ENCODE results near the gene ELAVL2.

DNA sequence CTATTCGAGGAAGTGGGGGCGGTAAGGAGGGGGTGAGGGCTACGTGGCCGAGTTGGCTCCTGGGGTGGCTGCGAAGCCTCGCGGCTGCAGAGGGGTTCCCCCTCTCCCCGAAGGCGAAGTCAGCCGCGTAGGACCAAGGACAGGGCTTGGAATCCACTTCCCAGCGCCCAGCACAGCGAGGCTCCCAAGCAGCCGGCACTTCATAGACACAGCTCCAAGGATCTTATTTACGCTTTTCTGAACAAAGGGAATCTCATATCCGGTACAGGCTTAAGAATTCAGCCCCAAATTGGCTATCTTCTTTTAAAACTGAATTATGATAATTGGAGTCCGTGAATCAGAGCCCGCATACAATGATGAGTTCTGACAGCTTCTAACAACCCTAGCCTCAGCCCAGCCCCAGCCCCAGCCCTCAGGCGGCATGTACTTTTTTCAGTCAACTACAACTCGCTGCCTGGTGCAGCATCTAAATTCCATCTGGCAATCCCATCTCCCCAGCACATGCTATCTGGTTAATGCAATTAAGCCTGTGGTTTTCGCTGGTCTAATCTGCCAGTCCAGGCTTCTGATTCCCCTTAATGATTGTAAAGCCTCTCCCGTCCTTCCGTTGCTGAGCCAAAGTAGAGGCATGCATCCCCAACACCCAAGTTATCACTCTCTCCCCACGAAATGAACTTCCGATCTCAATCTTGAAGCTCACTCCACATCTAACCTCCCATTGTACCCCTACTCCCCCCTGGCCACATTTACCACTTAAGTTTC is 1.0 kb downstream of the ELAVL2 start:
- TF ChIP-seq, protein P1, sequence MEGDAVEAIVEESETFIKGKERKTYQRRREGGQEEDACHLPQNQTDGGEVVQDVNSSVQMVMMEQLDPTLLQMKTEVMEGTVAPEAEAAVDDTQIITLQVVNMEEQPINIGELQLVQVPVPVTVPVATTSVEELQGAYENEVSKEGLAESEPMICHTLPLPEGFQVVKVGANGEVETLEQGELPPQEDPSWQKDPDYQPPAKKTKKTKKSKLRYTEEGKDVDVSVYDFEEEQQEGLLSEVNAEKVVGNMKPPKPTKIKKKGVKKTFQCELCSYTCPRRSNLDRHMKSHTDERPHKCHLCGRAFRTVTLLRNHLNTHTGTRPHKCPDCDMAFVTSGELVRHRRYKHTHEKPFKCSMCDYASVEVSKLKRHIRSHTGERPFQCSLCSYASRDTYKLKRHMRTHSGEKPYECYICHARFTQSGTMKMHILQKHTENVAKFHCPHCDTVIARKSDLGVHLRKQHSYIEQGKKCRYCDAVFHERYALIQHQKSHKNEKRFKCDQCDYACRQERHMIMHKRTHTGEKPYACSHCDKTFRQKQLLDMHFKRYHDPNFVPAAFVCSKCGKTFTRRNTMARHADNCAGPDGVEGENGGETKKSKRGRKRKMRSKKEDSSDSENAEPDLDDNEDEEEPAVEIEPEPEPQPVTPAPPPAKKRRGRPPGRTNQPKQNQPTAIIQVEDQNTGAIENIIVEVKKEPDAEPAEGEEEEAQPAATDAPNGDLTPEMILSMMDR (IDR thresholded peaks at IDR 0.05): no peak
- no peak; the same call in 1 of the 2 replicates for TF ChIP-seq REST (IDR thresholded peaks at IDR 0.05)
